ENCODE results near the gene NOD2.

NOD2 gene

DNA sequence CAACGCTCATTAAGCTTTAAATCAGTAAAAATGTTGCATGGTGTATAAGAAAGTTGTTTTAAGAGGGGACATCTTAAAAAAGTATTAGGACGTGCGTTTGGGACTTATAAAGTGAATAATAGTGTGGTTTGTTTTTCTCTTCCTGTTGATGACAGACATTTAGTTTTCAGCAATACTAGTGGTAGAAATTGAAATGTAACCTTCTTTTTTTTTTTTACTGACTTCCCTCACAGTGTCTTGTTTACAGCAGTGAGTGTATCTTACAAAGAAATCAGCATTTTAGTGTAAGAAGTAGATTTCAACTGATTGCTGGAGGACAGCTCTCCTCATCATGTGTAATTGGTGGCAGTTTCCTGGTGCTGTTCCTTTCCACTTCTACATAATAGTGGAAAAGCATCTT, 88.1 kb downstream of the NOD2 start:
- no peak overlapping the region for H3K4me3 ChIP-seq (ENCODE audit: low read depth, low read length)
- TF ChIP-seq MYC (IDR thresholded peaks at IDR 0.05; ENCODE audit: low read depth, low read length) (no peak), POLR2A (IDR thresholded peaks at IDR 0.05; ENCODE audit: extremely low read depth, insufficient read length) (no peak)
- TF ChIP-seq, protein P1, sequence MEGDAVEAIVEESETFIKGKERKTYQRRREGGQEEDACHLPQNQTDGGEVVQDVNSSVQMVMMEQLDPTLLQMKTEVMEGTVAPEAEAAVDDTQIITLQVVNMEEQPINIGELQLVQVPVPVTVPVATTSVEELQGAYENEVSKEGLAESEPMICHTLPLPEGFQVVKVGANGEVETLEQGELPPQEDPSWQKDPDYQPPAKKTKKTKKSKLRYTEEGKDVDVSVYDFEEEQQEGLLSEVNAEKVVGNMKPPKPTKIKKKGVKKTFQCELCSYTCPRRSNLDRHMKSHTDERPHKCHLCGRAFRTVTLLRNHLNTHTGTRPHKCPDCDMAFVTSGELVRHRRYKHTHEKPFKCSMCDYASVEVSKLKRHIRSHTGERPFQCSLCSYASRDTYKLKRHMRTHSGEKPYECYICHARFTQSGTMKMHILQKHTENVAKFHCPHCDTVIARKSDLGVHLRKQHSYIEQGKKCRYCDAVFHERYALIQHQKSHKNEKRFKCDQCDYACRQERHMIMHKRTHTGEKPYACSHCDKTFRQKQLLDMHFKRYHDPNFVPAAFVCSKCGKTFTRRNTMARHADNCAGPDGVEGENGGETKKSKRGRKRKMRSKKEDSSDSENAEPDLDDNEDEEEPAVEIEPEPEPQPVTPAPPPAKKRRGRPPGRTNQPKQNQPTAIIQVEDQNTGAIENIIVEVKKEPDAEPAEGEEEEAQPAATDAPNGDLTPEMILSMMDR (IDR thresholded peaks at IDR 0.05; ENCODE audit: low read depth, low read length), result no peak
- TF ChIP-seq, protein P2, sequence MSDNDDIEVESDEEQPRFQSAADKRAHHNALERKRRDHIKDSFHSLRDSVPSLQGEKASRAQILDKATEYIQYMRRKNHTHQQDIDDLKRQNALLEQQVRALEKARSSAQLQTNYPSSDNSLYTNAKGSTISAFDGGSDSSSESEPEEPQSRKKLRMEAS (IDR thresholded peaks at IDR 0.05; ENCODE audit: low read depth, low read length), result no peak
- DNase-seq (ENCODE audit: low read depth), result no peak
